Fibroblast of peridontal ligament (primary cell): ENCODE measurements around the gene ANKRD9.
"Not testable (repeated sequence)": the region's sequence is repeated elsewhere in the genome, so short reads cannot be mapped to it uniquely, and the experiment has no call there.

Experiments used
- DNase-seq: peaks from one replicate; pipeline ENCODE4 v3.0.0-alpha.2; 2010; ENCODE audit errors: extremely low read depth

Gene ANKRD9, protein sequence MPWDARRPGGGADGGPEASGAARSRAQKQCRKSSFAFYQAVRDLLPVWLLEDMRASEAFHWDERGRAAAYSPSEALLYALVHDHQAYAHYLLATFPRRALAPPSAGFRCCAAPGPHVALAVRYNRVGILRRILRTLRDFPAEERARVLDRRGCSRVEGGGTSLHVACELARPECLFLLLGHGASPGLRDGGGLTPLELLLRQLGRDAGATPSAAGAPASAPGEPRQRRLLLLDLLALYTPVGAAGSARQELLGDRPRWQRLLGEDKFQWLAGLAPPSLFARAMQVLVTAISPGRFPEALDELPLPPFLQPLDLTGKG

DNA sequence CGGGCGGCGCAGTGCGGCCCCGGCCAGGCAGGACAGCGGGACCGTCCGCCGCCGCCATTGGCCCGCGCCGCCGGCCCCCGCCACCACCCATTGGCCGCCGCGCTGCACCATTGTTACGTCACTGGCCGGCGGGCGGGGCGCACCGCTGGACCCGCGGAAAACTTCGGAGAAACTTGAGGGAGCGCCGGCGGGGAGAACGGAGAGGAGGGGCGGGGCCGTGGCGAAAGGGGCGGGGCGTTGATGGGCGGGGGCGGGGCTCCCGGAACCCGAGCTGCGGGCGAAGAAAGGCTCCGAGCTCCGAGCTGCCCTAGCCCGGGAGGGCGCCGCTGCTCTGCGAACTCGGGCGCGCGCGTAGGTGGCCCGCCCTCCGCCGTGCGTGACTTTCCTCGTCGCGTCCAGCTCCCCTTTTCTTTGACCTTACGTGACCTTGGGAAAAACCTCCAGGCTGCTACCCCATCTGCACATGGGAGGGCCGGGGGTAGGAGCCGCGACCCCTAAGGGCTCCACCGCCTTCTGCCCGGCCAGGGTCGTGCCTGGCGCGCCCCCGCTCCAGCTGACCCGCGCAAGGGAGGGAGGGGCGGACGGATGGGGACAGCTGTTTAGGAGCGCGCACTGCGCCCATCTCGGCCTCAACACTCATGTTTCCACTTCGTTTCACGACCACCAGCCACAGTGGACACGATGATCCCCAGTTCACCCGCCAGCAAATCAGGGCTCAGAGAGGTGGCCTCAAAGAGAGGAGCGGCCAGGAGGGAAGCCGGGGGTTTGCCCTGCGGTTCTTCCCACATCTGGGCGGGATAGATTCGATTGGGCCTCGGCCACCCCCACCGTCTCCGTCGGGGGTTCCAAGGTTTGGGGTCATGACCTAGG, at the start of gene ANKRD9:
TSS of gene ANKRD9 (minus strand) at position 31 of the 870 bp plus-strand sequence. CDS start 1,887 bp downstream, outside the sequence.
- peak; percentile 87 for DNase-seq

DNA sequence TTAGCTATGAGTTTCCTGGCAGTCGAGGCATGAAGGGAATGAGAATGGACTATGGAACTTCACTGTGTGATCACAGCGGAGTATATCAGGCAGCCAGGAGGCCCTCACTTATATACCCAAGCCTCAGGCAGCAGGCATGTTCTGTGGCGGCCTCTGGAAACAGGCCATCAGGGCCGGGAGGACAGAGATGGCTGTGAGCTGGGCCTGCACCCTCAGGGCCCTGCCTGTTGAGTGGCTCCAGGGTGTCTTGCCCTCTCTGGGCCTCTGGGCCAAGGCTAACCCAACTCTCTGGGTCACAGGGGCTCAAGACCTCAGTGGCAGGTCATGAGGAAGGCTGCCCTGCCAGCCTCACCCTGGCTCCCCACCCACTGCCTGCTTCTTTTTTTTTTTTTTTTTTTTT, 49.0 kb upstream of the ANKRD9 start:
- DNase-seq = no peak

DNA sequence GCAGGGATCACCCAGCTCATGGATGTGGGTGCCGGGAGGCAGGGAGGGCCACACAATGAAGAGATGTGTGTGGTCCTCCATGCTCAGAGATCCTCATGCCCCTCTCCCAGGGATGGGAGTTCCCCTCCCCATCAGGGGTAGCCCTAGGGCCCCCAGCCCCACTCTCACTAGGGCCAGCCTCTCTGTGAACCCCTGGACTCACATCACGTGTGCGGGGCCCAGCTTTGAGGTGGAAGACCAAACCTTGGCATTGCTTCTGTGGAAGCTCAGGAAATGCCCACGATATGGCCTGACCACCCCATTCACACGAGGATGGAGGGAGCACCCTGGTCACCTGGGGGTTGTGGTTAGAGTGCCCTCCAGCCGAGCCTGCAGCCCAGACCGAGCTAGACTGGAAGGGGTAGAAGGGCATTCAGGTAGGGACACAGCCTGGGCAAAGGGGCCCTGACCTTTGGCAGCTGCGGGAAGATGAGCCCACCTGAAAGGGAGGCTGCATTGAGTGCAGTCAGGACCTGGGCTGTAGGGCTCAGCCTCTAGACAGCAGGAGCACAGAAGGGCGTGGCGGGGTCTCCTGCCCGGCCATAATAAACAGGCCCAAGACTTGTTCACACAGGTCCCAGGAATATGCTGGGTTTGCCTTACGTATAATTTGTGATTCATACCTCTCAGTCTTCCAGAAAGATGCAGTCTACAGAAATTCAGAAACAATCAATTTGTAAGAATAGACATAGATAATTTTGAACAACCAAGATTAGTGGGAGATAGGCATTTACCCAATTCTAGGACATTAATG, 48.1 kb upstream of the ANKRD9 start:
- DNase-seq = no peak

DNA sequence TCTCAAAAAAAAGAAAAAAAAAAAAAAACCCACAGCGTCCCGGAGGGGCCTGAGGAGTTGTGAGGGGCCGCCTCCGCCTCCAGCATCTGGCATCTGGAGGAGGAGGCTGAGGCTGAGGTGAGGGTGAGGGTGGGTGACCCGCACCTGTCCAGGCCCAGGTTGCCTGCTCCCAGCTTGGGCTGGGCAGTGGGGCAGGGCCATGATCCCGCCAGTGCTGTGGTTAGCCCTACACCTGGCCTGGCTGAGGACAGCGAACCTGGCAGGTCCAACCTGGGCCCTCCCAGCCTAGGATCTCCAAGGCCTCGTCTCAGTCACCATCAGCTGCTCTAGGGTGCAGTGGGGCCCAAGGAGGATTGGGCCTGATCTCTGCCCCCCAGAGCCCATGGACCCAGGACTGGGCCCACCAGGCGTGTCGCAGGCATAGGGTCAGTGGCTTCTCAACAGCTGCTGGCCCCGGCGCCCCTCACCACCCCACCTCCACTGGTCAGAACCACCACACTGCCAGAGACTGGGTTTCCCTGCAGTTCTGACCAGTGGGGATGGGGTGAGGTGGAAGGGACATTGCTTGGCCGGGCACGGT, 46.6 kb upstream of the ANKRD9 start:
- no peak for DNase-seq

DNA sequence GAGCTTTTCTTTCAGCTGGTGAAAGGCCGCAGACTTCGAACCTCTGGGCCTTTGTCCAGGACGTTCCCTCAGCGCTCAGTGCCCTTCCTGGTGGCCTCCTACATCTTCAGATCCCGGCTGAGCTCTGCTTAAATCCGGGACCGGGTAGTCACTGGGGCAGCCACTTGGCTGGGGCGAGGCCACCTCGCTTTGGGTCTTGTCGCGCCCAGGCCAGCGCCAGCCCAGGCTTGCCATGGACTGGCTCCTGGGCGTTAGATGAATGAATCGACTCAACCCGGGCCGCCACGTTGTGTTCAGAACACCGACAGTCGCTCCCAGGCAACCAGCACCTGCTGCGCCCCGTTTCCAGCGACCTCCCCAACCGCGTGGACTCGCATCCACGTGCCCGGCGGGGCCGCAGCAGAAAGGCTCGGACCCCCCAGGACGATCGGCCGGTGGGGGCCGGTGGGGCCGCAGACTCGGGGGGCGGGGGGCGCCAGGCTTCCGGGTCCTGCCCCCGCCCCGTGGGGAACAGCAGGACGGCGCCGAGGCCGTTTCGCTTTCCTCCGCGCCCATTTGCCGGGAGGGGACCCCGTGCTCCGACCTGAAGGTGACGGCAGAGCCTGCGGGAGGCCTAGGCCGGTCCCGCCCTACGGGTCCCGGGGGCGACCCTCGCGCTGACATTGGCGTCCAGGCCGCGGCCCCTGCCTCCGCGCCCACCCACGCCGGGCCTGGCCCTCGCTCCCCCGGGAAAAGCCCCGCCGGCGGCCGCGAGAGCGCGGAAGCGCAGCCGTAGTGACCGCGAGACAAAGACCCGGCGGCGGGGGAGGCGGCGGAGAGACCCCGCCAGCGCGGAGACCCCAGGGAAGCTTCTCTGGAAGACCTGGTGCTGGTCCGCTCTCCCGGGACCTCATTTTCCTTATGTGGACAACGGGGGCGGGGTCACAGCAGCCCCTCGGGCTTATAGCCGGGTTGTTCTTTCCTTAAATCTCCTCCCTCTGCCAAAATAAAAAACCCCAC, 45.5 kb upstream of the ANKRD9 start:
- DNase-seq = no peak

DNA sequence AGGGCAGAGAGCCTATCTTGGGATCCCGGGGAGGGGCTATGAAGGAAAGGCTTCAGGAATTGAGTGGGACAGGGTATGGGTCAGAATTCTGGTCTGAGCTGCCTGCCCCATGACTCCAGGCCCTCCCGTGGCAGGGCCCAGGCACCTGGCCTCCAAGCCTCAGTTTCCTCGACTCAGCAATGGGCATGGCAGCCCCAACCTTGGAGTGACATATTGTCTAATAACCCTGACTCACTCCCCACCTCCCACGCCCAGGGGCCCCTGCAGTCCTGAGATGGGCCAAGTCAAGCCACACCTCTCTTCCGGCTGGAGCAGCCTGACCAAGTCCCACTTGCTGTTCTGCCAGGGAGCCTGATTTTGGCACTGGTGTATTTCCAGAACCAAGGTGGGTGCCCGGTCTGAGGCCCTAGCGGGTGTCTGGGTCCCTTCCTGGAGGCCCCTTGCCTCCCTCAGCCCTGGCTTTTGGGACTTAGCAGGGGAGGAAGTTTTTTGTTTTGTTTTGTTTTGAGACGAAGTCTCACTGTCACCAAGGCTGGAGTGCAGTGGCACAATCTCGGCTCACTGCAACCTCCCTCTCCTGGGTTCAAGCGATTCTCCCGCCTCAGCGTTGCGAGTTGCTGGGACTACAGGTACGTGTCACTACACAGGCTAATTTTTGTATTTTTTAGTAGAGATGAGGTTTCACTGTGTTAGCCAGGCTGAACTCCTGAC, 42.6 kb upstream of the ANKRD9 start:
- no peak for DNase-seq

DNA sequence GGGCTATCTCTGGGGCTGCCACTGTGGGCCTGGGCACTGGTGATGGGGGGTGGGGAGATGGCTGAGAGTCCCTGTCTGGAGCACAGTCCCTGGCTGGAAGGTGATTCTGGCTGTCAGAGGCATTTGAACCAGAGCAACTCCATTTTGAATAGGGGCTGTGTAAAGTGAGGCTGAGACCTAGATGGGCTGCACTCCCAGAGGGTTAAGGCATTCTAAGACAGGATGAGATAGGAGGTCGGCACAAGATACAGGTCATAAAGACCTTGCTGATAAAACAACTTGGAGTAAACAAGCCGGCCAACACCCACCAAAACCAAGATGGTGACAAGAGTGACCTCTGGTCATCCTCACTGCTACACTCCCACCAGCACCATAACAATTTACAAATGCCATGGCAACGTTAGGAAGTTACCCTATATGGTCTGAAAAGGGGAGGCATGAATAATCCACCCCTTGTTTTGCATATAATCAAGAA, 41.4 kb upstream of the ANKRD9 start:
- DNase-seq = not testable (repeated sequence)

DNA sequence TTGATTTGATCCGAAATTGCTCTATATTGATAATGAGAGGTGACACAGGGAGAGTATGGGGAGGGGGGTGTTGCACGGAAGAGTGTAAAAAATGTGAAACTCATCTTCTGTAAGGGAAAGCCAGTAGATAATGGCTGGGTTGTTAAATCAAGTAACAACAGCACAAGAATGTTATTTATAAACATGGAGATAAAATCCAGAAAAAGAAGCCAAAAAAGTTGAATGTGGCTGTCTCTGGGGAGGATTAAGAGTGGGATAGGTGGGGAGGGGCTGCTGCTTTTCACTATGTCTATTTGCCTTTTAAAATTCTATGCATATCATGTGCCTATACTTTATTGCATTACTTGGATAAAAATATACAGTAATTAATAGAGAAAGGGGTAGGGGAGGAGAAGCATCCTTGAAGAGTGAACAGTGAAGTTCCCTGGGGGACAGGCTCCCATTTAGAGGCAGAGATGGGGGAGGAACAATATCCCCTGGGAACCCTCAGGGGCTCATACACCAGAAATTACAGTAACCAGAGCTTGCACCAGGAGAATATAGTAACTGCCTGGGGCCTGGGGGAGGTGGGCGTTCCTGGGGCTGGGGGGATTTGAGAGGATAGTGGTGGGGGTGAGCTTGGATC, 39.2 kb upstream of the ANKRD9 start:
- DNase-seq = no peak

DNA sequence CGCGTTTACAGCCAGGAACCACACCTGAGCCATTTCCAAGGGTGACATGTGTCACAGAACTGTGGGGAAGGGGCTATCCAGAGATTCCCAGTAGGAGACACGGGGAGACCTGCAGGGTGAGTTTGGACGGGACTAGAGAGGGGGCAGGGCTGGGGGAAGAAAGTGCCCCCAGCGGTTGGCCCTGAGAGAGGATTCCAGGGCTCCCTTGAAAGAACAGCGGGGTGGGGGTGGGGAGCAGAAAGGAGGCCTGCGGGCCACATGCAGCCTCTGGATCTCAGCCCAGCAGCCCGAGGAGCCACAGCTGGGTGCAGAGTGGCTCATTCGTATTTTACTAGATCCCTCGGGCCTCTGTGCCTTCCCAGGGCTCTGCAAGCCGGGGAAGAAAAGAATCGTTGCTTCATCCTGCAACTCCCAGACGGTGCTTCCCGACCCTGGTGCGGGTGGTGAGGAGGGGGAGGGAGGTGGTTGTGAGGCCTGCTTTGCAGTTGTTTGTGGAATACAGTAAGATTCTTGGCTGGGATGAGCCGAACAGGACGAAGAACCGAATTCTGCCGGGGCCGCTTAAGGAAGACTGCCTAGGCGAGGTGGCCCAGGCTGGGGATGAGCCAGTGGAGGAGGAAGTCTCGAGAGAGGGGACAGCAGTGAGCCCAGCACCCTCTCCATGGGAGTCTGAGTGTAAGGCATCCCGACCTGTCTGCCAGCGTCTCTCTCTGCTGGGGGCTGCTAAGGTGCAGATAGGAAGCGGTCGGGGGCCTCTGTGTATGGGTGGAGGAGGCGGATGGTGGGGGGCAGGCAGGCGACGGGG, 36.1 kb upstream of the ANKRD9 start:
- DNase-seq = peak; percentile 38

DNA sequence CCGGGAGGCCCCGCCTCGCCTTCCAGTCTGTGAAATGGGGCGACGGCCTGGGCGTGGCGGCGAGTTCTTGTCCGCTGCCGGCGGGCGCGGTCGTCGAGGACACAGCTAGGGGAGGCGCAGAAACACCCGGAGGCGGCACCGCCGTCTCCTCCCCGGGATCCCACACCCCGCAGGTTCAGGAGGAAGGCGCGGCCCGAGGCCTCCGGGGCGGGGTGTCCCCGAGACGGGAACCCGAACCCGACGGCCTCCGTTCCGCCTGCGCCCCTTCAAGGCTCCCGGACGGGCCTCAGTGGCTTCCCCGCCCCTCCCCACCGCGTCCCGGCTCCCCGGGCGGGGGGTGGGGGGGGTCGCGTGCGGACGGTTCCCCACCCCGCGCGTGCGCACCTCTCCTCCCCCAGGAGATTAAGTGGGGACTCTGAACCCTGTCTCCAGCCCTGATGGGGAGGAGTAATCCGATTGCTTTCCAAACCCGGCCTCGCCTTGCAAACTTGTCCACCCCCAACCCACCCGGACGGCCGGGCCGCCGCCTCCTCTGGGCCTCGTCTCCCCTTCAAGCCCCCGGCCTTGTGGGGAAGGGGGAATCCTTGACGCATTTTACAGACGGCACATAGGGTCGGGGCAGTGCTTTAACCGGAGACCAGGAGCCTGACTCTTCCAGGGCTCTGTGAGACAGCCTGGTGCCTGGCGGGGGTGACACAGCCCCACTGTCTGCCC, 35.3 kb upstream of the ANKRD9 start:
- DNase-seq = no peak

DNA sequence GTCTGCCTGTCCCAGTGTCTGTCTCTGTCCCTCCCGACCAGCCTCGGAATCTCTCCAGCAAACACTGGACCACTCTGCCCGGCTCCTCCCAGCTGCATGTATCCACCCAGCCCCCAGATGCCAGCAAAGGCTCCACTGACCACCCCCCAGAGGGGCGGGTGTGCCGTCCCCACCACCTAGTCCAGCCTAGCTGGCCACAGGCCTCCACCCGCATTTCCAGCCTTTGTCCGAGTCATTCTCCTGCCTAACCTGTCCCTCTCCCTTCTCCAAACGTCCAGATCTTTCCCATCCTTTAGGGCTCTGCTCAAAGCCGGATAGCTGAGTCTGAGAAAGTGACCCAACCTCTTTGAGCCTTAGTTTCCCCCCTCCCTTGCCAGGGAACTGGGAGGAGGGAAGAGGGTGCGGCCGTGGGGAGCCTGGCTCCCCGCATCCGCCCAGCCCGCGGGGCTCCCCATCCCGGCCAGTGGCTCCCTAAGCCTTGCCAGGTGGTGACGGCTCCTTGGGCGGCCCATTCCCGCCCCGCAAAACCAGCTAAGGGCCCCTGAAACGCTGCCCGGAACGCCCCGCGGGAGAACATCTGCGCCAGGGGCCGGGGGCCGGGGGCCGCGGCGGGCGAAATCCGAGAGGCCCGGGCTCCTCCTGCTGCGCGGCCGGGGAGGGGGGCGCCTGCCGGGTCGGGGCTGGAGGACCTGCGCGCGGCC, 34.6 kb upstream of the ANKRD9 start:
- DNase-seq = no peak

DNA sequence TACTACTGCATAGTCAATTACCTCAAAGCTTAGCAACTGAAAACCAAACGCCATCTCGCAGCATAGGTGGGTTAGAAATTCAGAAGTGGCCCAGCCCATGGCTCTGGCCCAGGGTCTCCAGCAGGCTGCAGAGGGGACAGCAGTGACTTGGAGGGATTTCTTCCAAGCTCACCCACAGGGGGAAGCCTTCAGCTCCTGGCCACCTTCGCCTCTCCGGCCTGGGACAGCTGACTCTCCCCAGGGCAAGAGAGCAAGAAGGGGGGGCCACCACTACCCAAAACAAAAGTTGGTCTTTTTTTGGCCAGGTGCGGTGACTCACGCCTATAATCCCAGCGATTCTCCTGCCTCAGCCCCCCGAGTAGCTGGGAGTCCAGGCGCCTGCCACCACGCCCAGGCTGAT, 32.2 kb upstream of the ANKRD9 start:
- DNase-seq = no peak

DNA sequence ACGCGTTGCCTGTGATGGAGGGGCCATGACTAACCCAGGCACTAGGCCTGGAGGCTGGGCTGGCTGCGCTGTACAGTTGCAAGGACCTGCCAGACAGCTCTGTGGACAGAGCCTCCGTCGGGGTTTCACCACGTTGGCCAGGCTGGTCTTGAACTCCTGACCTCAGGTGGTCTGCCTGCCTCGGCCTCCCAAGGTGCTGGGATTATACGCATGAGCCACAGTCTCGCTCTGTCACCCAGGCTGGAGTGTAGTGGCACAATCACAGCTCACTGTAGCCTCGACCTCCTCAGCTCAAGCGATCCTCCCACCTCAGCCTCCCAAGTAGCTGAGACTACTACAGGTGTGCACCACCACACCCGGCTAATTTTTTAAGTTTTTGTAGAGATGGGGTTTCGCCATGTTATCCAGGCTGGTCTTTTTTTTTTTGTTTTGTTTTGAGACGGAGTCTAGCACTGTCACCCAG, 31.5 kb upstream of the ANKRD9 start:
- not testable (repeated sequence) for DNase-seq

DNA sequence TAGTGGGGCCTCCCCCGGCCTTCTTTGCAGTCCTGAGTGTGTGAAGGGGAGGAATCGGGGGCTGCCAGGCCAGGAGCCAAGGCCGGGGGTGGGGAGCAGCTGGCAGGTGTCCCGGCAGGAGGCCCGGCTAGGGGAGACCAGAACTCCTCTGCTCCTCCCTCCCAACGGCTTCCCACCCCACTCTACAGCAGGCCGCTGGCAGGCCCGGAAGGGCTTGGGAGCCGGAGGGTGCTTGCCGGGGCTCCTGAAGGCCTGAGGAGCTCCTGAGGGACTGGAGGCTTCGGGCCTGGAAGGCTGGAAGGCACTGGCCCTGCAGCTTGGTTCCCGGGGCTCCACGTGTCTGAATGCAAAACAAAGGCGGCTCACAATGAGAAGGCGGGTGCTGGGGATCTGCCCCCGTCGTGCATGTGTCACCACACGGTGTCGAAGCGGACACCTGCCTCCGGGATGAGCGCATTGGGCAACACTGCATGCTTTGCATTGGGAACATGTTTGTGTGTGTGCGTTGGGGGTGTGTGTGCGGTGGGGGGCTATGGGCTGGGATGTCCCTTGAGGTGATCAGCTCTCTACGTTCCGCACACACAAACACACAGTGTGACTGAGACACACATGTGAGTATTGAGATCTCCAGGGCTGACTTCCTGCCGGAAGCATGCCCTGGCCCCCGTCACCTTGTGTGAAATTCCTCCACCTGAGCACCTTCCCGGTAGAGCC, 30.9 kb upstream of the ANKRD9 start:
- DNase-seq = no peak

DNA sequence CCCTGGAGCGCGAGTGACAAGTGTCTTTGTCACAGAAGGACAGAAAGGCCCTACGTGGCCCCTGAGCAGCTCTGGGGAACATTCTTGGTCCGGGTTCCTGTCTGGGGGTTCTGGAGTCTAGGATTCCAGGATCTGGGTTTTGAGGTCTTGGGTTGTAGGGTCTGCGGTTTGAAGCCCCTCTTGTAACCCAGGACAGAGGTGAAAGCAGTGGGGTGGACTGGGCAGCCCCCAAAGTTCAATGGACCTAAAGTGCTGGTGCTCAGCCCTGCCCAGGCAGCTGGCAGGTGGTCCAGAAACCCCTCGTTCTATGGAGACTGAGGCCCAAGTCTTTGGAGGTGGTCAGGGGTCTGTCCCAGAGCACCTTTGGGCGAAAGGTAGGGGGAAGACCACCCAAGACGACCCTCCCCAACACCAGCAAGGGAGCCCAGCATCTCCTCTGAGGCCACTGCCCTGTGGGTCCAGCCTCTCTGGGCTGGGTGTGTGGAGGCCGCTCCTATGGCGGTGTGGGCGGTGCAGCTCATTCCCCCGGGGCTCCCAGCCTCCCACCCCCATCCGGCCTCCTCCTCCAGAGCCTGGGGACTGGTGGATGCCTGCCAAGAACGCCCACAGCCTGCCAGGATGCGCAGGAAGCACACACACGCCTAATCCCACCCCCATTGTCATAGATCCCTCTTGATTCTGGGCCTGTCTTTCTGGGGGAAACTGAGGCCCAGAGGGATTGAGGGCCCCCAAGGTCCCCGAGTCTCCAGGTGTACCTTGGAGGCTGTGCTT, 30.2 kb upstream of the ANKRD9 start:
- DNase-seq = no peak
